Lung (tissue), 12 donors: Measurements from ENCODE around the gene MSRB2. TPM values are rescaled to one million over a fixed set of nuclear protein-coding genes. Genes with fewer than 3 reads are reported as not detected.

Experiments used
- ATAC-seq: fragments of 200-7000 bp; cut with Tn5 transposase; one replicate; pipeline ENCODE4 v1.9.1; 2020; ENCODE audit warnings: moderate number of reproducible peaks; ENCODE audit not compliant: insufficient read depth, low FRiP score
- DNase-seq, 3 donors: peaks; one replicate each; pipeline ENCODE4 v3.0.0-alpha.2; 2013 to 2017
- H3K27ac ChIP-seq, 2 donors: one replicate each; pipeline ENCODE4 v1.5.1; 2013; ENCODE audit warnings: mild to moderate bottlenecking in 2 of 2, moderate library complexity in 2 of 2, control low read depth in 1 of 2, inconsistent platforms in 1 of 2, low read depth in 1 of 2, low read length in 1 of 2
- H3K27me3 ChIP-seq, 3 donors: one replicate each; pipeline ENCODE4 v1.5.1; 2013; ENCODE audit warnings: low read length in 2 of 3; ENCODE audit not compliant: control insufficient read depth in 3 of 3, insufficient read depth in 3 of 3
- H3K36me3 ChIP-seq, 4 donors: one replicate each; pipeline ENCODE4 v1.5.1; 2013; ENCODE audit warnings: low read length in 4 of 4, mild to moderate bottlenecking in 1 of 4, moderate library complexity in 1 of 4; ENCODE audit not compliant: control insufficient read depth in 4 of 4, insufficient read depth in 4 of 4
- H3K4me1 ChIP-seq, 5 donors: one replicate each; pipeline ENCODE4 v1.5.1; 2013; ENCODE audit warnings: low read length in 5 of 5, mild to moderate bottlenecking in 2 of 5, moderate library complexity in 1 of 5; ENCODE audit not compliant: control insufficient read depth in 5 of 5, insufficient read depth in 5 of 5
- H3K4me3 ChIP-seq: one replicate; pipeline ENCODE4 v1.5.1; 2013; ENCODE audit warnings: mild to moderate bottlenecking, control low read depth, moderate library complexity
- H3K9ac ChIP-seq, 2 donors: one replicate each; pipeline ENCODE4 v1.5.1; 2013; ENCODE audit warnings: low read length in 2 of 2, control low read depth in 1 of 2; ENCODE audit not compliant: insufficient read depth in 1 of 2
- H3K9me3 ChIP-seq, 4 donors: one replicate each; pipeline ENCODE4 v1.5.1; 2013; ENCODE audit warnings: low read length in 3 of 4, mild to moderate bottlenecking in 1 of 4, moderate library complexity in 1 of 4; ENCODE audit not compliant: control insufficient read depth in 4 of 4, insufficient read depth in 3 of 4
- CTCF ChIP-seq: IDR thresholded peaks from 2 replicates; pipeline ENCODE4 v1.5.1; 2012; ENCODE audit warnings: mild to moderate bottlenecking; ENCODE audit errors: control extremely low read depth, extremely low read depth
- WGBS, 2 donors: extraction: QIAGEN DNeasy Blood & Tissue Kit; methylation state at CpG; one replicate each; pipeline ENCODE4 v1.1.7; 2013; 5-methylcytosine and 5-hydroxymethylcytosine counted together
- polyA plus RNA-seq, 2 donors: library from polyadenylated mRNA; stranded (reverse); fragments of 200-250 nt; gene quantifications; one replicate each; pipeline ENCODE4 v1.2.1, GENCODE V29; 2013
- total RNA-seq, 2 donors: library from RNA; depleted of rRNA in 1 of 2; stranded (reverse); fragments of >200 nt in 1 of 2; gene quantifications; one replicate each; pipeline ENCODE4 v1.2.1, GENCODE V29; 2014 to 2021
- donor health status: control.
- donor health status: control.
- donor health status: Bipolar disorder and iron deficiency.
- donor health status: healthy.
- donor health status: DM: yes; HTN: yes; CAD: no.

MSRB2 gene
- total and polyA plus RNA-seq, 4 donors, result 15.6 to 27.1 (median 20.5) TPM

GRCh38 chr10:23099816-23100215, 4.4 kb downstream of the MSRB2 start:
- 88% methylated on average over 2 of the region's 2 CpGs for WGBS, 2 donors
- Histone ChIP-seq H3K27me3 (no peaks in the 10 kb centered on the region), H3K4me3 (no peak overlapping the region), H3K9ac (no peak overlapping the region), H3K36me3 (peaks cover 0 to 22% (median 13%) of the 10 kb centered on the region in 4 donors), H3K27ac (no peak overlapping the region), H3K4me1 (peaks cover 0 to 36% (median 12%) of the 10 kb centered on the region in 5 donors), H3K9me3 (peaks cover 0 to 1% (median 0%) of the 10 kb centered on the region in 4 donors)
- DNase-seq (no peak), ATAC-seq (no peak)
- no peak for TF ChIP-seq CTCF

- no peak for TF ChIP-seq CTCF
- DNase-seq, result no peak
- H3K9ac ChIP-seq, result no peak overlapping the region
- H3K27me3 ChIP-seq, result no peaks in the 10 kb centered on the region
- H3K36me3 ChIP-seq, result peaks cover 3 to 29% (median 16%) of the 10 kb centered on the region in 4 donors
- no peak overlapping the region for H3K27ac ChIP-seq
- 58 to 63% methylated on average over 6 of the region's 6 CpGs for WGBS, 2 donors
- no peak for ATAC-seq
- H3K9me3 ChIP-seq, result peaks cover 0 to 2% (median 0%) of the 10 kb centered on the region in 4 donors
- no peak overlapping the region for H3K4me3 ChIP-seq
- H3K4me1 ChIP-seq, result peaks cover 0 to 36% (median 12%) of the 10 kb centered on the region in 5 donors
These were observed 5.1 kb downstream of the MSRB2 start for GRCh38 chr10:23100331-23101030.

- Histone ChIP-seq H3K9ac (no peak overlapping the region), H3K4me1 (peaks cover 0 to 7% (median 2%) of the 10 kb centered on the region in 5 donors), H3K9me3 (peaks cover 0 to 2% (median 0%) of the 10 kb centered on the region in 4 donors), H3K36me3 (peaks cover 18 to 38% (median 32%) of the 10 kb centered on the region in 4 donors), H3K4me3 (no peak overlapping the region), H3K27ac (no peak overlapping the region), H3K27me3 (no peaks in the 10 kb centered on the region)
- ATAC-seq (no peak), DNase-seq (no peak)
- TF ChIP-seq CTCF, result no peak
- WGBS, 2 donors, result 92 to 95% methylated on average over 10 of the region's 10 CpGs
These were observed 11.1 kb downstream of the MSRB2 start for GRCh38 chr10:23106331-23107072.
